ENCODE results near the gene PCSK7.

DNA sequence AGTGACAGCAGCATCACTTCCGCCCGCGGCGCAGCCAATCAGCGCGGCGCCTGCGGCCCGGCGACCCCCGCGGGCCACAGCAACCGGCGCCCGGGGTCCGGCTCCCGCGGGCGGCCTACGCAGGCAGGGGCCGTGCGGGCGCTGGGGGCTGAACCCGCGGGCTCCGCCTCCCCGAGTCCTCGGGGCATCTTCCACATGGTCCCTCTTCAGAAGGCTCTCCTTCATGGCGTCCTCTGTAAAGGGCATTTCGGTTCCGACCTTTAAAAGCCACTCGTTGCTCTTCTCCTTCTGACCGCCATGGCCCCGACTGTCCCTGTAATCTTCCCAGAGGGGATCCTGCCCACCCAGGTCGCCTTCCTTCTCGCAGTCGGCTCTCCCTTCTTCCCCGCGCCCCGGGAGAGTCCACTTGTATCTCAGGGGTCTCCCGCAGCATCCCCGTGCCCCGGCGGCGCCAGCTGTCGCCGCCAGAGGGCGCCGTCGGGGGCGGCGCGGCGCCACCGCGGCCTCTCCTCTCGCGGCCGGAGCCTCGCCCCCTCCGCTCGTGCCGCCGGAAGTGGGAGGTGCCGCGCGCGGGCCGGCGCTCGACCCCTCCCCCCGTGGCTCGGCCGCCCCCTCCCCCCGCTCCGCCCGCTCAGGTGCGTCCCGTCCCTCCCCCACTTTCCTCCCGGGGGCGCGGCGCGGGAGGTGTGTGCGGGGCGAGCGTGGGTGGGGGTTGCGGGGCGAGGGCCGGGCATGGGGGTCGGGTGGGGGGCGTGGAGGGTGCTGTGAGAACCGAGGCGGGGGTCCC, 412 bp upstream of the PCSK7 start, which contains the start of gene RNF214:
- TF ChIP-seq CTCF (optimal IDR thresholded peaks at IDR 0.05 in 1 of 3, IDR thresholded peaks at IDR 0.05 in 1 of 3, conservative IDR thresholded peaks at IDR 0.05 in 1 of 3; ENCODE audit: extremely low read depth in 1 of 3, insufficient read depth in 2 of 3, low read length in 3 of 3) = peak; percentile 73 to 77 (median 73)
- no peak for TF ChIP-seq EZH2 (IDR thresholded peaks at IDR 0.05; ENCODE audit: low read length)

Data from keratinocyte (primary cell).